HCEC 1CT (cell line): ENCODE results near the gene MED15.
"Not testable (repeated sequence)": the region's sequence is repeated elsewhere in the genome, so short reads cannot be mapped to it uniquely, and the experiment has no call there.

Experiments
- DNase-seq: peaks from one replicate; pipeline ENCODE4 v3.0.0-alpha.2; 2017

Gene MED15

GRCh38 chr22:20507253-20508066, at the start of gene MED15:
TSS of gene MED15 (plus strand) at chr22:20507610. CDS start at chr22:20507679, 69 bp downstream.
- DNase-seq, result peak; percentile 88

GRCh38 chr22:20458530-20459151, 48.8 kb upstream of the MED15 start:
- DNase-seq, result no peak

GRCh38 chr22:20459152-20459542, 48.3 kb upstream of the MED15 start:
- DNase-seq, result no peak

GRCh38 chr22:20459862-20460261, 47.5 kb upstream of the MED15 start:
- no peak for DNase-seq

- DNase-seq, result no peak
Measured at GRCh38 chr22:20463324-20464095, 43.9 kb upstream of the MED15 start.

GRCh38 chr22:20464096-20464614, 43.3 kb upstream of the MED15 start:
- no peak for DNase-seq

- no peak for DNase-seq
Measured at GRCh38 chr22:20464912-20465758, 42.3 kb upstream of the MED15 start.

- DNase-seq, result no peak
Measured at GRCh38 chr22:20465759-20466077, 41.7 kb upstream of the MED15 start.

- no peak for DNase-seq
Measured at GRCh38 chr22:20466659-20467379, 40.6 kb upstream of the MED15 start.

- no peak for DNase-seq
Measured at GRCh38 chr22:20469110-20469868, 38.1 kb upstream of the MED15 start.

- DNase-seq, result not testable (repeated sequence)
Measured at GRCh38 chr22:20470525-20470924, 36.9 kb upstream of the MED15 start.

GRCh38 chr22:20471126-20471833, 36.1 kb upstream of the MED15 start:
- DNase-seq, result no peak

GRCh38 chr22:20472629-20473442, 34.6 kb upstream of the MED15 start:
- DNase-seq, result no peak

GRCh38 chr22:20475115-20475436, 32.3 kb upstream of the MED15 start:
- DNase-seq, result no peak

GRCh38 chr22:20475569-20475968, 31.8 kb upstream of the MED15 start:
- not testable (repeated sequence) for DNase-seq

GRCh38 chr22:20478059-20478458, 29.4 kb upstream of the MED15 start:
- not testable (repeated sequence) for DNase-seq

GRCh38 chr22:20479612-20480196, 27.7 kb upstream of the MED15 start:
- no peak for DNase-seq

GRCh38 chr22:20483143-20483506, 24.3 kb upstream of the MED15 start:
- not testable (repeated sequence) for DNase-seq

GRCh38 chr22:20483771-20484170, 23.6 kb upstream of the MED15 start:
- no peak for DNase-seq
